ENCODE results near the gene SUPT4H1.

Gene SUPT4H1

DNA sequence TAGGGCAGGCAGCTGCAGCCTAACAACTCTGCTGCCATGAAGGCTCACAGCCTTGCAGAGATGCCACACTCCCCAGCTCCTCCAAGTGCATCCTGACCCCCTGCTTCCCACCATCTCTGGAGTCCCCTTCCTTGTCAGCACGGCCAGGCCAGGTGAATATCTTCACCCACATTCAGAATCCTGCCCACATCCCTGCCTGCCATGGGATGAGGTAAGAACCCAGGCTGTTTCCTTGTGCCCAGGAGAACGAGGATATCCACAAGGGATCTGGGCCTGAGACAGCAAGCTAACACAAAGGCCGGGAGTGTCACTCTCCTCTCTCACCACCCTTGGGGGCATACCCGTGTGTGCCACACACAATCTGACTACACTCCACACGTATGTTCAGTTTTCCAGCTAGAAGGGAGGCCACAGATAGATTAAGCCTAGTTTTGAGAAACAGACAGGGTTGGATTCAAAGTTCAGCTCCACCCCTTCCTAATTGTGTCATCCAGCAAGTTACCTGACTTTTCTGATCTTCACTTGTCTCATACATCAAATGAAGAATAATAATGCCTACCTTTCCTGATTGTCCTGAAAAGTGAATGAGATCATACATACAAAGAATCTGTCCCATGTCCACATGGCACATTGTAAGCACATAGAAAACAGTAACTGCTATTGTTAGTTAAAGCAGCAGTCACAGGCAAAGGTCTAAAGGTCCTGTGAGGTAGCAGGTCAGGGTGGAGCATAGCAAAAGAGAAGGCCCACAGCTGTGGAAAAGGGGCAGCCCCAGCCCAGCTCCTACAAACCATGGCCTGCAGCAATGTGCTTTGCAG, 17.4 kb upstream of the SUPT4H1 start:
- Histone ChIP-seq H3K27ac (ENCODE audit: low read length) (no peak overlapping the region), H3K9me3 (ENCODE audit: insufficient read depth, low read depth, low read length) (no peaks in the 10 kb centered on the region), H3K9ac (ENCODE audit: low read depth, low read length) (no peak overlapping the region), H3K27me3 (ENCODE audit: insufficient read depth, low read length) (no peaks in the 10 kb centered on the region), H3K4me1 (ENCODE audit: insufficient read depth, low read length) (0 out of 2 replicates have a peak, but pooled peaks cover 2% of the 10 kb centered on the region), H3K4me3 (ENCODE audit: low read length) (no peak overlapping the region), H3K36me3 (ENCODE audit: insufficient read depth, low read depth, low read length) (no peaks in the 10 kb centered on the region)

DNA sequence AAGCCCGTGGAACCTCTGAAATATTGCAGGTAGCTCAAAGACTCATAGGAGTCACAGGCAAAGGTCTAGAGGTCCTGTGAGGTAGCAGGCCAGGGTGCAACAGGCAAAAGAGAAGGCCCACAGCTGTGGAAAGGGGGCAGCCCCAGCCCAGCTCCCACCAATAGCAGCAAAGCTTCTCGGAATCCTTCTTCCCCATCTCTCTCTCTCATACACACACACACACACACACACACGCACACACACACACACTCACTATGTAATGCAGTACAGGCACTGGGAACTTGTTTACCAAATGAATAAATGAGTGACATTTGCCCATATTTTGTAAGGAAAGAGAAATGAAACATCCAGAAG, 16.8 kb upstream of the SUPT4H1 start:
- Histone ChIP-seq H3K9ac (ENCODE audit: low read depth, low read length) (no peak overlapping the region), H3K4me1 (ENCODE audit: insufficient read depth, low read length) (0 out of 2 replicates have a peak, but pooled peaks cover 2% of the 10 kb centered on the region), H3K4me3 (ENCODE audit: low read length) (no peak overlapping the region), H3K27me3 (ENCODE audit: insufficient read depth, low read length) (no peaks in the 10 kb centered on the region), H3K36me3 (ENCODE audit: insufficient read depth, low read depth, low read length) (no peaks in the 10 kb centered on the region), H3K27ac (ENCODE audit: low read length) (no peak overlapping the region), H3K9me3 (ENCODE audit: insufficient read depth, low read depth, low read length) (no peaks in the 10 kb centered on the region)

DNA sequence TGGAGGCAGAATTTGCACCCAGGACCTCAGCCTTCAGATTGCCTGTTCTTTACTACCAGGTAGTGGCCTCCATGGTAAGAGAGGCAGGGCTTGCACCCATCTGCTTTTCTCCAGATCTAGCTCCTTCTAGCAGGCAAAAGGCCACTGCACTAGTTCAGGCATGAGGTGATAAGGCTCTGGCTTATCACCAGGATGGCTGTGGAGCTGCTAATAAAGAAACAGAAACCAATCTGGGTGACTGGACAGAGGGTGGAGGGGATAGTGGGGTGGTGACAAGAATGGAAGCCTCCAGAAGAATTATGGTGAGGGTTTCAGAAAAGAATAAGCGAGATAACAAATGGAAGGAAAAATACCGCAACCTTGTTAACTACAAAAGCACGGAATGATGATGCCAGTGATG, 15.5 kb upstream of the SUPT4H1 start:
- H3K4me3 ChIP-seq (ENCODE audit: low read length) = no peak overlapping the region
- H3K9me3 ChIP-seq (ENCODE audit: insufficient read depth, low read depth, low read length) = no peaks in the 10 kb centered on the region
- H3K9ac ChIP-seq (ENCODE audit: low read depth, low read length) = no peak overlapping the region
- H3K27ac ChIP-seq (ENCODE audit: low read length) = no peak overlapping the region
- 0 out of 2 replicates have a peak, but pooled peaks cover 2% of the 10 kb centered on the region for H3K4me1 ChIP-seq (ENCODE audit: insufficient read depth, low read length)
- no peaks in the 10 kb centered on the region for H3K27me3 ChIP-seq (ENCODE audit: insufficient read depth, low read length)
- H3K36me3 ChIP-seq (ENCODE audit: insufficient read depth, low read depth, low read length) = no peaks in the 10 kb centered on the region

DNA sequence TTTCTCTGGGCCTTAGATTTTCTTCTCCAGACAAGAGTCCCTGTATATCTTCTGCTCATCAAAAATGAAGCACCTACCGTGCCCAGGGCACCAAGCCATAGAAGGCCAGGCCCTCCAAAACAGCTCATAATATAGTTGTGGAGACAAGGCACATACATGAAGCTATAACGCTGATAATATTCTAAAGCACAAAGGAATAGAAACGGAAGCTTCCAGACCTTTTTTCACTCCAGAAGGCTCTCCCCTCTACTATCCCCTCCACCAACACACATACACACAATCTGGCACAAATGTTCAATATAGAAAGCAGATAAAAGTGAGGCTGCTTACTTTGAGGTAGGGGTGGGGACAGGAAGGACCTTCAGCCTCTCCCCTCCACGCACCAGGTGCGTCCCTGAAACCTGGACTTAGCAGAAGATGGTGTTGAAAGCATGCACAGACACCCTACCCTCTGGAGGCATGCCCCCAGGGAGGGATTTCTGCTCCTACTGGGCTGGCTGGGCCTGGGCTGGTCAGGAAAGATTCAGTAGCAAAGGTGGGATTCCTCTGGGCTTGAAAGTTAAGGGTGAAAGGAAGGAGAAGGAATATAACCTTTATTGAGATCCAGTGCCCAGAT, 14.1 kb upstream of the SUPT4H1 start:
- Histone ChIP-seq H3K27me3 (ENCODE audit: insufficient read depth, low read length) (no peaks in the 10 kb centered on the region), H3K9ac (ENCODE audit: low read depth, low read length) (no peak overlapping the region), H3K4me3 (ENCODE audit: low read length) (no peak overlapping the region), H3K4me1 (ENCODE audit: insufficient read depth, low read length) (0 out of 2 replicates have a peak, but pooled peaks cover 2% of the 10 kb centered on the region), H3K36me3 (ENCODE audit: insufficient read depth, low read depth, low read length) (no peaks in the 10 kb centered on the region), H3K9me3 (ENCODE audit: insufficient read depth, low read depth, low read length) (no peaks in the 10 kb centered on the region), H3K27ac (ENCODE audit: low read length) (no peak overlapping the region)

DNA sequence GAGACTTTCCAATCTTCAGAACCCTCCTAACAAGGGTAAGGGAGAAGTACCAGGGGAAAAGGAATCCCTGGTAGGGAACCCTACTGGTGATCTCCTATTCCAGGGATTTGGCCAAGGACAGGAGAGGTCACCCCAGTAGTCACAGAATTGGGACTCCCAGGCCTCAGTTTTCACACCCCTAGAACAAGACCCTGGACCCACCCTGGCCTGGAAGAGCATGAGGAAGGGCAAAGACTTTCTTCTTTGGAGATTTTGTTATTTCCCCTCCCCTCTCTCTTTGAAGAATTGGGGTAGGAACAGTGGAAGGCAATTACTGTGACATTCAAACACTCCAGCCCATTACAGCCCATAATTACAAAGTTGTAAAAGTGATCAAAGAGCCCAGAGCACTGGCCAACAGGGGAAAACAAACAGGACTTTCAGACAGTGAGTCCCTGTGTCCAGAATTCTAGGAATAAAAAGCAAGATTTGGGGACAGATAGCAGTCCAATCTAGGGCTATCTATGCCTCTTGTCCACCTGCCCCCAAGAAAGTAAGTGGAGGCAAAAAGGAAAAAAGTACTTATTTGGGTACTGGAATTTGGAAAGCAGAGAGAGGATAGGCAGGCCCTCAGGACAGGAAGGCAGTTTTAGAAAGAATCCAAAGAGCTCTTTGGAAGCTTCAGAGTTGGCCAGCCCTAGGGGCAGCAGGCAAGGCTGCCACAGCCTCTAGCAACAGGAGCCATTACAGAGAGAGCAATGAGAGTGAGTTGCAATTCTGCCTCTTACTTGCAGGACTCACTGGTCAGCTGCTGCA, 13.4 kb upstream of the SUPT4H1 start:
- Histone ChIP-seq H3K9me3 (ENCODE audit: insufficient read depth, low read depth, low read length) (no peaks in the 10 kb centered on the region), H3K4me3 (ENCODE audit: low read length) (no peak overlapping the region), H3K9ac (ENCODE audit: low read depth, low read length) (no peak overlapping the region), H3K27ac (ENCODE audit: low read length) (no peak overlapping the region), H3K4me1 (ENCODE audit: insufficient read depth, low read length) (0 out of 2 replicates have a peak, but pooled peaks cover 2% of the 10 kb centered on the region), H3K27me3 (ENCODE audit: insufficient read depth, low read length) (no peaks in the 10 kb centered on the region), H3K36me3 (ENCODE audit: insufficient read depth, low read depth, low read length) (no peaks in the 10 kb centered on the region)

DNA sequence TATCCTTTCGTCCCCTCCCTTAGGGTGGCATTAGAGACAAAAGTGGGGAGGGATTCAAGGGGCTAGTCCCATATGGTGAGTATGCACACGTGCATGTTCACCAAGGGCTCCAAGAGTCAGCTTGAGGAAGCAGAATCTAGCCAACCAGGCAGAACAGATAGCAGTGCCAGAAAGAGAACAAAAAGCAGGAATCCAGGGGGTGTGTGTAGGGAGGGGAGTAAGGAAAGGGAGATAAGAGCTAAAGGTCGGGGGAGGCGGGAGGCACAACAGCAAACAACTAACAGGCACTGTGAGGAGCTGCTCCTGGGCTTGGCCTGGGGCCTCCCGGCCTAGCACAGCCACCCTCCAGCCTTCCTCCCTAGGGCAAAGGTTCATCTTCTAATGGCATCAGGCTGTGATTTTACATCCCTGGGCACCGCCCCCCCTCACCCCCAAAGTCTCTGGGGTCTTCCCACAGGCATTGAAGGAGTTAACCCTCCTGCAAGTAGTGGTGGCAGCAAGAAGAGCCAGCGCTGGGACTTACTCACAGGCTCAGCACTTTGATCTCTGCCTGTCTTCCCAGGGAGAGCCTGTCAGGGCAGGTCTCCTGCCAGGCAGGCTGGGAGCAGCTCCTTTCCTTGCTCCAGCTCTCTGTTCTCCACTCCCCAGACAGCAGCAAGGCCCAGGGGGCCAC, 12.4 kb upstream of the SUPT4H1 start:
- 0 out of 2 replicates have a peak, but pooled peaks cover 2% of the 10 kb centered on the region for H3K4me1 ChIP-seq (ENCODE audit: insufficient read depth, low read length)
- no peaks in the 10 kb centered on the region for H3K27me3 ChIP-seq (ENCODE audit: insufficient read depth, low read length)
- no peaks in the 10 kb centered on the region for H3K9me3 ChIP-seq (ENCODE audit: insufficient read depth, low read depth, low read length)
- H3K27ac ChIP-seq (ENCODE audit: low read length) = no peak overlapping the region
- no peak overlapping the region for H3K4me3 ChIP-seq (ENCODE audit: low read length)
- no peak overlapping the region for H3K9ac ChIP-seq (ENCODE audit: low read depth, low read length)
- no peaks in the 10 kb centered on the region for H3K36me3 ChIP-seq (ENCODE audit: insufficient read depth, low read depth, low read length)

DNA sequence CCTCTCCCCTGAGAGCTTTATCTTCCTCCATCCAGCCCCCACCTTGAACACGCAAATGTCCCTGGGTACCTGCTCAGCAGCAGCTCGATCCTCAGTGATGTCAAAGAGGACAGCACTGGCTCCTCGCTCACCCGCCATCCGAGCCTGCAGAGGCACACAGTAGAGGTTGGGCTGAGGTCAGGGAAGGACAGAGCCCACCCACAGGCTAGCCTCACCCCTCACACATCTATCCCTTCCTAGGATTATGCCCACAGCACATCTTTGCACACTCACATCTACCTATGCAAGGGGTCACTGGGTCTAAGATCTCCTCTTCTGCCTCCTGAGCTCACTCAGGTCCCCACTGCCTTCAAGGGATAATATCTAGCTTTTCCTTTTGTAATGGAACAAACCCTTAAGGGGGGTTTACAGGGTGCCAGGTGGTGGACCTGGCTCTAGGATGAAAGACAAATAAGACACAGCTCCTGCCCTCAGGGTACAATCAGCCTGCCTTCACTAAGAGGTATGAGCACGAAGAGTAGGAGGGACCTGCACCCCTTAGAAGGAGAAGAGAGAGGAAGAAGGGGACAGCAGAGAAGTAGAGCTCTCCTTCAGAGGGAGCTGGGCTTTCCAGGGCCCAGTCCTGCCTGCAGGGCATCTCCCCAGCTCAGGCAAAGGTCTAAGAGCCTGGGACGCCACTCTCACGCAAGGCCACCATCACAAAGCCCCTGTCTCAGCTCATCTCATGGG, 11.6 kb upstream of the SUPT4H1 start:
- Histone ChIP-seq H3K27me3 (ENCODE audit: insufficient read depth, low read length) (no peaks in the 10 kb centered on the region), H3K36me3 (ENCODE audit: insufficient read depth, low read depth, low read length) (no peaks in the 10 kb centered on the region), H3K9me3 (ENCODE audit: insufficient read depth, low read depth, low read length) (no peaks in the 10 kb centered on the region), H3K4me1 (ENCODE audit: insufficient read depth, low read length) (0 out of 2 replicates have a peak, but pooled peaks cover 2% of the 10 kb centered on the region), H3K4me3 (ENCODE audit: low read length) (no peak overlapping the region), H3K27ac (ENCODE audit: low read length) (no peak overlapping the region), H3K9ac (ENCODE audit: low read depth, low read length) (no peak overlapping the region)

DNA sequence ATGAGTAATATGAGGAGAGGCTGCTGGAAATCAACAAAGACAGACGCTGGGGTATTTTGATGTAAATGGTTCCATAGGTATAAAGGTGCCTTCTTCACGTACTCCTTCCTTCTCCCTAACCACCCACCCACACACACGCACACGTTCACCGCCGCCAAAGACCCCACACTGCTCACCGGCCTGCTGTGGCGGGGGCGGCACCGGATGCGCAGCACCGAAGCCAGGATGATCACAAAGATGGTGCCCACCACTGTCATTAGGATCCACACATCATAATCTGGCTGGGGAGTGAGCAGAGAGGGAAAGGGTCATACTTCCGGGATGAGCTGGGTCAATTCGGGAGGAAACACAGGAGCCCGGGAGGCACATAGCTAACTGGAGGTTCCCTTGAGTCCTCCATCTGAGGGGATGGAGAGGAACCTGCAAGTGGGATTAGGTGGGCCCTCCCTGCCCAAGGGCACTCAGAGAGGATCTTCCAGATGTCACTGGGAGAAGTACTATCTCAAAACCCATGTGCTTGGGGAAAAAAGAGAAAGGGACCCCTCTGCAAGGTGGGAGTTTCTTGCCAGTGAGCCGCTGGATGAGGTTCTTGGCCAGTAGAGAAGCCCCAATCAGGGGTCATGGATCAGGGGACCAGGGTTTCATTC, 10.5 kb upstream of the SUPT4H1 start:
- H3K36me3 ChIP-seq (ENCODE audit: insufficient read depth, low read depth, low read length) = no peaks in the 10 kb centered on the region
- no peak overlapping the region for H3K27ac ChIP-seq (ENCODE audit: low read length)
- no peak overlapping the region for H3K4me3 ChIP-seq (ENCODE audit: low read length)
- H3K9ac ChIP-seq (ENCODE audit: low read depth, low read length) = no peak overlapping the region
- H3K4me1 ChIP-seq (ENCODE audit: insufficient read depth, low read length) = 0 out of 2 replicates have a peak, but pooled peaks cover 2% of the 10 kb centered on the region
- no peaks in the 10 kb centered on the region for H3K27me3 ChIP-seq (ENCODE audit: insufficient read depth, low read length)
- H3K9me3 ChIP-seq (ENCODE audit: insufficient read depth, low read depth, low read length) = no peaks in the 10 kb centered on the region

DNA sequence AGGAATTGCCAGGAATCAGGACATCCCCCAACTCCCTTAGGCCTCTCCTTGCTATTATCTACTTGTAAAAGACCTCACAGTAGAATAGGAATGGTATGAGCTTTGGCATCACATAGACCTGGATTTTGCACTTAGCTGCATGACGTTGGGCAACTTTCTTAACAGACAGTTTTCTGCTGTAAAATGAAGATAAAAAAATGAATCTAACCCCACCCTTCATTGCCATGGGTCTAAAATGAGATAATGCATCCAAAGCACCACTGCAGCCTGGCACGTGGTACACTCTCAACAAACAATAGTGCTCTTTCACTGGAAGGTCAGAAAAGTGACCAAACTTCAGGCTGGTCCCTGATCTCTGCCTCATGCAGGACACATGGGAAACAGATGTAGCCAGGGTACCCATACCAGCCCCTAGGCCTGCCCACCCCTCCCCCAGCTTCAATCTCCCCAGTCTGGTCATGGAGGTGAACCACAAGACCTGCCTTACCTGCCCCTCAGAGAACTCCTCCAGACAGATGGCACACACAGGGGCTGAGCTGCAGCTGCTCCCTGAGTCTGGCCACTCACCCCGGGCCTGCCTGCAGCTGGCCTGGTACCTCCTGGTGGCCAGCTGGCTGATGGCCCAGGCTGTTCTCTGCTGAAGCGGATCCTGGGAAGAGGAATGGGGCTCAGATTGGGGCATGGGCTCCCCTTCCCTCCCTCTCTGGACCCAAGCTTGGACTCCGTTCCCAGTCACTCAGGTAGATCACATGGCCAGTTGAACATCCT, 8.5 kb upstream of the SUPT4H1 start:
- Histone ChIP-seq H3K4me3 (ENCODE audit: low read length) (no peak overlapping the region), H3K36me3 (ENCODE audit: insufficient read depth, low read depth, low read length) (no peaks in the 10 kb centered on the region), H3K4me1 (ENCODE audit: insufficient read depth, low read length) (0 out of 2 replicates have a peak, but pooled peaks cover 2% of the 10 kb centered on the region), H3K27ac (ENCODE audit: low read length) (no peak overlapping the region), H3K9me3 (ENCODE audit: insufficient read depth, low read depth, low read length) (no peaks in the 10 kb centered on the region), H3K9ac (ENCODE audit: low read depth, low read length) (no peak overlapping the region), H3K27me3 (ENCODE audit: insufficient read depth, low read length) (no peaks in the 10 kb centered on the region)

Measured in iPS-20b (cell line).